Stimulated activated CD8-positive, alpha-beta memory T cell treated with anti-CD3 and anti-CD28 coated beads, Interleukin-12 subunit alpha, Interleukin-12 subunit beta, amount 100 ng/mL, for 24 hours (primary cell): Measurements from ENCODE around the gene ZNF491.
"Not testable (repeated sequence)": the region's sequence is repeated elsewhere in the genome, so short reads cannot be mapped to it uniquely, and the experiment has no call there.

Source experiments
- DNase-seq: peaks from one replicate; pipeline ENCODE4 v3.0.0-alpha.2; 2020; ENCODE audit errors: extremely low read depth

ZNF491 gene

DNA sequence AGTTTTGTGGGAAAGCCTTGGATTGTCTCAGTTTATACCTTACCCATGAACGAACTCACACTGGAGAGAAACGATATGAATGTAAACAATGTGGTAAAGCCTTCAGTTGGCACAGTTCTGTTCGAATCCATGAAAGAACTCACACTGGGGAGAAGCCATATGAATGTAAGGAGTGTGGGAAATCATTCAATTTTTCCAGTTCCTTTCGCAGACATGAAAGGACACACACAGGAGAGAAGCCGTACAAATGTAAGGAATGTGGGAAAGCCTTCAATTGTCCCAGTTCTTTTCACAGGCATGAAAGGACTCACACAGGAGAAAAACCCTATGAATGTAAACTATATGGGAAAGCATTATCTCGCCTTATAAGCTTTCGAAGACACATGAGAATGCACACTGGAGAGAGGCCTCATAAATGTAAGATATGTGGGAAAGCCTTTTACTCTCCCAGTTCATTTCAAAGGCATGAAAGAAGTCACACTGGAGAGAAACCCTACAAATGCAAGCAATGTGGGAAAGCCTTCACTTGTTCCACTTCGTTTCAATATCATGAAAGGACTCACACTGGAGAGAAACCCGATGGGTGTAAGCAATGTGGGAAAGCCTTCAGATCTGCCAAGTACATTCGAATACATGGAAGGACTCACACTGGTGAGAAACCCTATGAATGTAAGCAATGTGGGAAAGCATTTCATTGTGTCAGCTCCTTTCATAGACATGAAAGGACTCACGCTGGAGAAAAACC, 8.2 kb downstream of the ZNF491 start:
- DNase-seq: no peak

DNA sequence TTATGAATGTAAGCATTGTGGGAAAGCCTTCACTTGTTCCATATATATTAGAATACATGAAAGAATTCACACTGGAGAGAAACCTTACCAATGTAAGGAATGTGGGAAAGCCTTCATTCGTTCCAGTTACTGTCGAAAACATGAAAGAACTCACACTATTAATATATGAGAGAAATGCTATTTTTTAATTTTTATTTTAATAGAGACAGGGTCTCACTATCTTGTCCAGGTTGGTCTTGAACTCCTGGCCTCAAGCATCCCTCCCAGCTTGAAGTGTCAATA, 8.7 kb downstream of the ZNF491 start:
- DNase-seq: no peak

DNA sequence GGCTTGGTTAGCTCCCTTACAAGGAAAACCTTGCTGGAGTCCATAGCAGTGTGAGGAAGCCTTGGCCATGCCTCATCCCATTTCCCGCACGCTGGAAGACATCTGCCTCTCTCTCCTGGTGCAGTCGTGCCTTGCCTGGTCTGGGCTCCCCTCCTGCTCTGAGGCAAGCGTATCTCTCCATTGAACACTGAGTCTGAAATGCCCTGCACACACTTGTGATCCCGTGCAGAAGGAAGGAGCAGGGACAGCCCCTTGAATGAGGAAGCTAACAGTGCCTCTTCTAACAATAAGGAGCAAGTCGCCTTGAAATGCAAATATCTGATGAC, 15.3 kb downstream of the ZNF491 start:
- no peak for DNase-seq

DNA sequence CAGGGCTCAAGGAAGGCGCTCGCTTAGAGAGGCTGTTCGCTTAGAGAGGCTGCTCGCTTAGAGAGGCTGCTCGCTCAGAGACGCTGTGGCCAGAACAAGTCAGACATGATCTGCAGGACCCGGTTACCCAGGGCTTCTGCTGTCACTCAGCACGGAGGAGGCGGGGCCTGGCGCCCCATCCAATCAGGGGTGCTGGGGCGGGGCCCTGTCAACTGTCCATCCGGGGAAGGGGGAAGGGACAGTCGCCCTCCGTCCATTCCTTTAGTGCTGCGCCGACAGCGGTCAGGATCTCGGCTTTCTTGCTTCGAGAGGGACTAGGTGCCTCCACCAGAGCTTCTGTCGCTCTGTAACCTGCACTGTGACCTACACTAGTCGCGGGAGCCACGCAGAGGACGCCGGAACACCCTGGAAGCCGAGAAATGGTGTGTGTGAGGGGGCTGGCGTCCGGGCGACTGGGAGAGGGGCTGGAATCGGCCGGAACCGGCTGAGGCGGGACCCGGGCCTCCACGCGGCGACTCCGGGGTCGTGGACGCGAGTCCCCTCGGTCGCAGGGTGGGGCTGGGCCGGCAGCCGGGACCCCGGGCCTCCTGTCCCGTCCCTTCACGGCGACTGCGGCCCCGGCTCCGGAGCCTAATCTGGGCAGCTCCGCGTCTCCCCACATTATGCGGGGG, 15.8 kb downstream of the ZNF491 start, which contains the start of gene ZNF440:
Gene ZNF440, plus strand, starts transcription at position 245 of the 671 bp plus-strand sequence. Its CDS starts 175 bp downstream, at position 420.
- DNase-seq: peak; percentile 75

DNA sequence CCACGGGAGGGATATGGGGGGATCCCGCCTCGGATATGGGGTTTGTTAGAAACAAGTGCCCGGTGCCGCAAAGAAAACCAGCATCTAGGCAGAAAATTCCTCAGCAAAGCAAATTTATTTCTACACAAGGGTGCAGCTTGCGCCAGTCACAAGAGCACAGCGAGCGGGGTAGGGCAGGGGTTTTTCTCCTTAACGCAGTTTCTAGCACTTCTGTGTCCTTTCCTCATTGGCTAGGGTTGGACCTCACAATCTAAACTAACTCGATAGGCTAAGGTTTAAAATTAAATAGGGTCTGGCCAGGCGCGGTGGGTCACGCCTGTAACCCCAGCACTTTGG, 16.3 kb downstream of the ZNF491 start:
- DNase-seq: no peak

DNA sequence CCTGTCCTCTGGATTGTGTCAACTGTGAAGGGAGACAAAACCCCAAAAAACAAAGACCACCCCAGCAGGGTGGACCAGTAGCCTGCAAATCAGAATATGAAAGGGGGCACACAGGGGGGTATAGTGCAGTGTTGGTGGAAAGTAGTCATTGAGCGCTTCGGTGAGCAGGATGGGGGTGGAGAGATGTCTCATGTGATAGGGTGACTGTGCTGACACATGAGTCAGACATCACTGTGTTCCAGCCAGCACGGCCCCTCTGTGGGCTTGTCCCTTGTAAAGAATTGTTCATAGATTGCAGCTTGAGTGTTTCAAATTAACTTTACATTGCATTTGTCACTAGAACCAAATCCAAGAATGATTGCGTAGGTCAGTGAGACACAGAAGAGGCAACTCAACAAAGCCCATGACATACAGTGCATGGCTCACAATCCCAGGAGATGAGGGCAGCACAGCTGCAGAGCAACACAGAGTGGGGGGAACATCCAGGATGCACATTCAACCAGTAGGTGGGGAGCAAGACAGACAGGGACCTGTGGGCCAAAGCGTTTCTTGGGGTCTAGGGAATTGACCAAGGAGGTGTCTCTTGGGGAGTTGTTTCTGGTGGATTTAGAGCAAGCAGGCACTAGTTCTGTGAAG, 23.3 kb downstream of the ZNF491 start:
- DNase-seq: no peak

DNA sequence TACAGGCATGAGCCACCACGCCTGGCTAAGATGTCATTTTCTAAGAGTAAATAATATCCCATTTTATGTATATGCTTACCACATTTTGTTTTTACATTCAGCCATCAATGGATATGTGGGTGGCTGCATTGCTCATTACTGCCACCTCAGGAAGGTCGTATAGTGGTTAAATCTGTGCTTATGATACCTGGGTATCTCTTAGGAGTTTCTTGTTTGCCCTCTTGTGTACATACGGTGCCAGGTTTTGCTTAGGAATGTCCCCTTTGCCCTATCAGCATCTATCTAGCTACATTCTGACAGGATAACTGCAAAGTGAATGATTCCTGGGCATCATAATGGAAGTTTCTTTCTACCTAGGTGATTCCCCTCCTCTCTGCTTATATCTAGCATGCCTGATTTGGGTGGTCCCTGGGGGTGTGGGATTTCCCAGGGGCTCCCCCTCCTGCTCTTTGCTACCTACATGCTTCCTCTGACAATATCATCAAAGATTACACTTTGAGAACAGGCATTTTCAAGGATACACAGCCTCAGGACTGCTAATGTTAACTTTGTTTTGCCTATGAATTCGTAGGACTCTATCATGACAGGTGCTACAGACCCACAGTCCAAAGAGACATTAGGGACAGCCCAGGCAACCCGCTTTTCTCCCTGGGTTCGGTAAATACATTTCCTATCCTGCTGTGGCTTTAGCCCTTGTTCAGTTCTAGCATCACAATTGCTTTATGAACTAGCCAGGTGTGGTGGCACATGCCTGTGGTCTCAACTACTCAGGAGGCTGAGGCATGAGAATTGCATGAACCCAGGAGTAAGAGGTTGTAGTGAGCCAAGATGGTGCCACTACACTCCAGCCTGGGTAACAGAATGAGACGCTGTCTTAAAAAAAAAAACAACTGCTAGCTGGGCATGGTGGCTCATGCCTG, 30.9 kb downstream of the ZNF491 start:
- DNase-seq: not testable (repeated sequence)

DNA sequence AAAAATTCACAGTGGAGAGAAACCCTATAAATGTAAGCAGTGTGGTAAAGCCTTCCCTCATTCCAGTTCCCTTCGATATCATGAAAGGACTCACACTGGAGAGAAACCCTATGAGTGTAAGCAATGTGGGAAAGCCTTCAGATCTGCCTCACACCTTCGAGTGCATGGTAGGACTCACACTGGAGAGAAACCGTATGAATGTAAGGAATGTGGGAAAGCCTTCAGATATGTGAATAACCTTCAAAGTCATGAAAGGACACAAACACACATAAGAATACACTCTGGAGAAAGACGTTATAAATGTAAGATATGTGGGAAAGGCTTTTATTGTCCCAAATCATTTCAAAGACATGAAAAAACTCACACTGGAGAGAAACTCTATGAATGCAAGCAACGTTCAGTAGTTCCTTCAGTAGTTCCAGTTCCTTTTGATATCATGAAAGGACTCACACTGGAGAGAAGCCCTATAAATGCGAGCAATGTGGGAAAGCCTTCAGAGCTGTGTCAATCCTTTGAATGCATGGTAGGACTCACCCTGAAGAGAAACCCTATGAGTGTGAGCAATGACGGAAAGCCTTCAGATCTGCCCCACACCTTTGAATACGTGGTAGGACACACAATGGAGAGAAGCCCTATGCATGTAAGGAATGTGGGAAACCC, 34.1 kb downstream of the ZNF491 start:
- DNase-seq: no peak

DNA sequence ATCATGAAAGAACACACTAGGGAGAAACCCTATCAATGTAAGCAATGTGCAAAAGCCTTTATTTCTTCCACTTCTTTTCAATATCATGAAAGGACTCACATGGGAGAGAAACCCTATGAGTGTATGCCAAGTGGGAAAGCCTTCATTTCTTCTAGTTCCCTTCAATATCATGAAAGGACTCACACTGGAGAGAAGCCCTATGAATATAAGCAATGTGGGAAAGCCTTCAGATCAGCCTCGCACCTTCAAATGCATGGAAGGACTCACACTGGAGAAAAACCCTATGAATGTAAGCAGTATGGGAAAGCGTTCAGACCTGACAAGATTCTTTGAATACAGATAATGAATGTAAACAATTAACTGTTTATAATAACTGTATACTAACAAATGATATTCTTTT, 35.2 kb downstream of the ZNF491 start:
- DNase-seq: no peak

DNA sequence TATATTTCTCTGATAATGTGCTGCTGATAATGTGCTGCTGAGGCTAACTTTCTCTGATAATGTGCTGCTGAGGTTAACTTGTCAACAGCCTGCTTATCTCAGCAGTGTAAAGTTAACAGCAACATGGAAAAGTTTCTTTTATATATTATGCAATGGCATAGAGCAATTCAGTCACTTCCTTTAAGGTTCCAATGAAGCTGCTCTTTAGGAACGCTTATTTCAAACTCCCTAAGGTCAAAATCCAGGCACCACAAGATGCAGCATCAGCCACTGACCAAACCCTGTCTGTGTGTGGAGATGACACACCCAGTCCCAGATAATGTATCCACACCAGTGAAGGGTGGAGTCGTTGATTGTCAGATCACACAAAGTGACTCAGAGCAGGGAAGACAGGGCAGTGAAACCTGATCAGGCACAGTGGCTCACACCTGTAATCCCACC, 37.3 kb downstream of the ZNF491 start:
- DNase-seq: not testable (repeated sequence)

DNA sequence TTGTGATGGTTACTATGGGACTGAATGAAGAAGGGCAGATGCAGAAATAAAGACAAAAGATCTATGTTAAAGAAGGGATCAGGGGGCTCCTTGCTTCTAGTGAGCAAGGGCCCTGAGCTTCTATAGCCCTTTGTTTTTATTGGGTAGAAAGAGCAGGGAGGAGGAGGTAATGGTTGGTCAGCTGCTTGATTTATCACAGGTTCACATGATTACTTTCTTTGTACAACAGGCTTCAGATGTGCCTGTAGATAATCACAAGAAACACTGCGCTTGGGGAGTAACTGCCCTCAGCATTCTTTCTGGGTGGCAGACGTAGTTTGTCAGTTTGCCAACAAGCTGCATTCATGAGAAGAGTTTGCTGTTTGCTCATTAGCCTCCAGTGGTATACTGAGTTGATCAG, 45.4 kb downstream of the ZNF491 start:
- DNase-seq: no peak

DNA sequence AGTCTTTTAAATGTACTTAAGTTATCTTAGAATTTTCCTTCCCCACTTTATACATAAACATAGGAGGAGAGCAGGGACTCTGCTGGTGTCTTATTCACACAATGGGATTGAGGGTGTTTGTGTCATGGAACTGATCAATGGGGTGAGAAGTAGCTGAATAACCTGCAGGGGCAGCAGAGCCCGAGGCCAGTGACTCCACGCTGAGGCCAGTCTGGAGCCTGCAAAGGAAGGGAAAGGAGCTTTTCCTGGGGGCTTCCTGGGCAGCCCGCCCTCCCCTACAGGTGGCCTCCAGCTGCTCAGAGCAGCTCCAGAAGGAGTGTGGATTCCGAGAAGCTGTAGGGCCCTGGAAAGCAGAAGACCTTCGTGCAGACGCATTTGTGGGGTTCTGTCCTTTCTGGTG, 49.3 kb downstream of the ZNF491 start:
- not testable (repeated sequence) for DNase-seq

DNA sequence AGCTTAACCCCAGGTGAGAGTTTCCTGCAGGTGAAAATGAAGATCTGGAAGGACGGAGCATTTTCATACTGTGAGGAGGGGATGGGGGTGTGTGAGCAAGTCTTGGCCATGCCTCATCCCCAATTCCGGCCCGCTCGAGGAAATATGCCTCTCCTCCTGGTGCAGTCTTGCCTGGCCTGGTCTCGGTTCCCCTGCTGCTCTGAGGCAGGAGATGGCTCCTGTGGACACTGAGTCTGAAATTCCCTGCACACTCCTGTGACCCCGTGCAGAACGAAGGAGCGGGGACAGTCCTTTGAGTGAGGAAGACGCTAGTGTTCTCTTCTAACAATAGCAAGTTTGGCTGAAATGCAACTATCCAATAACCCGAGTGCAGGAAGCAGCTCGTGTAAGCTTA, 49.9 kb downstream of the ZNF491 start:
- DNase-seq: no peak

DNA sequence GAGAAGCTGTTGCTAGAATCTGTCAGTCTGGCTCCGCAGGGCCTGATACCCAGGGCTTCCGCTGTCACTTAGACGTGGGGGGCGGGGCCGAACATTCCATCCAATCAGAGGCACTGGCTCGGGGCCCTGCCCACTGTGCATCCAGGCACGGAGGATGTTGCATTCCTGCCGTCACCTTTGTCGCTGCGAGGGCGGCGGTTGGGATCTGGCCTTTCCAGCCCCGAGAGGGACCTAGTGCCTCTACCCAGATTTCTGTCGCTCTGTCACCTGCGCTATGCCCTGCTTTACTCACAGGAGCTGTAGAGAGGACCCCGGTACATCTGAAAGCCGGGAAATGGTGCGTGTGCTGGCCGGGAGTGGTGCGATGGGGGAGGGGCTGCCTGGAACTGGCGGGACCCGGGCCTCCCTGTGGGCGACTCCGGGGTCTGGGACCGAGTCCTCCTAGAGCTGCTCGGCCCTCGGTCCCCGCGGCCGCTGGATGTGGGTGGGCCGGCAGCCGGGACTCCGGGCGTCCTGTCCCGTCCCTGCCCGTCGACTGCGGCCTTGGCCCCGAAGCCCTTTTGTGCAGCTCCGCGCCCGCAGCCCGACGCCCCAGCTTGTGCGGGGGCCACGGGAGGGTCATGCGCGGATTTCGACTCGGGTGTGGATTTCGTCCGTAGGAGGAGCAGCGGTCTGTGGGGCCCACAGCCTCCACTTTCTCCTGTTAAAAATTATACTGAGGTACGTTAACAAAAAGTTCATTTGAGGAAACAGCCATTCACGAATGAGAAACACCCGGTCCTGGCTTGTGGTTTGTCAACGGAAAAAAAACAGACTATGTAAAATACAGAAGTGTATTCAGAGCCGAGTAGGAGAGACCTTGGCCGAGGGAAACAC, 50.5 kb downstream of the ZNF491 start, which contains the start of gene ZNF439:
Gene ZNF439, plus strand, starts transcription at position 133 of the 876 bp plus-strand sequence. Its CDS starts 142 bp downstream, at position 275.
- peak; percentile 69 for DNase-seq

DNA sequence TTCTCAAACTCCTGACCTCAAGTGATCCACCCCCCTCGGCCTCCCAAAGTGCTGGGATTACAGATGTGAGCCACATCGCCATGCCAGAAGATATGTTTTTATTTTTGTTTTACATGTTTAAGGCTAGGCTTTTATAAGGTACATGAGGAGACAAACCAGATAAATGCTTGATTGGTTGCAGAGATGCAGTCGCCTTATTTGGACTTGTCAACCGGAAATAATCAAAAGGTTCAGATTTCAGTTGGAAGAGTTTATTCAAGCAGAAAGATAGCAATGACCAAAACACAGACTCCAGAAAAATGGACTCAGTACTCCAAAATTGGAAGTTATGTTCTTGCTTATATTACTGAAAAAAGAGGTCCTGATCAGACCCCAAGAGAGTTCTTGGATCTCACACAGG, 52.0 kb downstream of the ZNF491 start:
- DNase-seq: not testable (repeated sequence)

DNA sequence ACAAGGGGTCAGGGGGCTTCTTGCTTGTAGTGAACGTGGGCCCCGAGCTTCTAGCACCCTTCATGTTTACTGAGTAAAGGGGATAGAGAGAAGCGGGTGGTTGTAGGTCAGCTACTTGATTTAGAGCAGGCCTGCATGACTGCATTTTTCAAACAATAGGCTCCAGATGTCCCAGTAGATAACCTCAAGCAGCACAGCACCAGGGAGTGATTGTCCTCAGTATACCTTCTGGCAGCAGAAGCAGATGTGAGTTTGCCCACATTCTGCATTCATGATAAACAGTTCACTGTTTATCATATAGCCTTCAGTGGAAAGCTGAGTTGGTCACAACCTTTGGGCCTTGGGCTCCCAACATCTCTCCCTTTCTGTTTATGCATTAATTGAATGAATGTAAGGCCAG, 55.0 kb downstream of the ZNF491 start:
- no peak for DNase-seq

DNA sequence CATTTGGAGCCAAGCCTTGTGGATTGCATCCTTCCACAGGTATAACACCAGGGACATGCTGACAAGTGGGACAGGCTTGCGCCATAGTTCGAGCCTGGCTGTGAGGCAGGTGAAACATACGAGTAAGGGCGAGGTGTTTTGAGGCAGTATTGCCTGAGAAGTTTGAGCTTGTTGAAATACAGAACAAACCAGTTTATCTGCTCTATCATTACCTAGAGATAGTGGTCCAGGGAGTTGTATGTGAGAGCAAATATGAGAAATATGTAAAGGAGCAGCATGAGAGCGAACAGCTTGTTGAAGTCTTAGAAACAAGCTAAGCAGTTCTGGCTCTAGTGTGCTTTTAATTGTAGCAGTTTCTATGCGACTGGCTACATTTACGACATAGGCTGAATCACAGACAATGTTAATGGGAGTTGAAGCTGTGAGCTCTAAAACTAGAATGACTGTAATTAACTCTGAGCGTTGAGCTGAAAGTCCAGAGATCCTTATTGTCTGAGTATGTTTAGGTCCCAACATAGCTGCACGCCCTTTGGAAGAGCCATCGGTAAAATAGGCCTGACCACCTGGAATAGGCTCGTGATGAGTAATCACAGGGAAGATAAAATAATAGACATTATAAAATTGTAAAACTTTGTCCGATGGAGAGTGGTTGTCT, 58.4 kb downstream of the ZNF491 start:
- DNase-seq: no peak
